HG03457 (cell line): ENCODE measurements around the gene C16orf96.

Experiments
- ATAC-seq: cut with Tn5 transposase; IDR thresholded peaks from one replicate; pipeline ENCODE4 v1.9.1; 2021; ENCODE audit warnings: moderate number of reproducible peaks; ENCODE audit not compliant: unreplicated experiment

C16orf96 gene

GRCh38 chr16:4599037-4599436, 42.9 kb downstream of the C16orf96 start:
- ATAC-seq = no peak

- ATAC-seq = no peak
These were observed 43.4 kb downstream of the C16orf96 start for GRCh38 chr16:4599545-4599944.

- no peak for ATAC-seq
These were observed 45.1 kb downstream of the C16orf96 start for GRCh38 chr16:4601036-4601863.

- no peak for ATAC-seq
These were observed 45.7 kb downstream of the C16orf96 start for GRCh38 chr16:4601864-4602186.

GRCh38 chr16:4602331-4602730, 46.2 kb downstream of the C16orf96 start:
- no peak for ATAC-seq

DNA sequence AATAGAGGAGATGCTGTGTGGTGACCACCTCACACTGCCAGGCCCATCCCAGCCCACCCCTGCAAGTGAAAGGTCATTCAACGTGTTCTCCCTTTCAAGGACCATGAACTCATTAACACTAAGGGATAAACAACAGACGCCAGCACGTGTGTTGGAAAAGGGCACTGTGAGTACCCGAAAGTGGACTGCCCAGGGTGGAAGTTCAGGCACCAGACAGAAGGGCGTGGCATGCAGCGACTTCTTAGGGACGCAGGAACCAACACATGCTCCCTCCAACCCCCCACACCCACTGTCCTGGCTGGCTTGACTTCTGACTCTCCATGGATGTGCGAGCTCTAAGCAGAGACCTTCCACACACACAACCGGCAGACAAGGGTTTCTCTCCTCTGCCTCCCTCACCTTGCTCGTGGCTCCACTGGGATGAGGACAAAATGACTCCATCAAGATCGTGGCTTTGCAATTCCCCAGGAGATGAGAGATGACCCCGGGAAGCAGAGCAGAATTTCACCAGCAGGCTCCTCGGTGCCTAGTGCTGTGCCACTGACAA, 47.6 kb downstream of the C16orf96 start:
- ATAC-seq = no peak

DNA sequence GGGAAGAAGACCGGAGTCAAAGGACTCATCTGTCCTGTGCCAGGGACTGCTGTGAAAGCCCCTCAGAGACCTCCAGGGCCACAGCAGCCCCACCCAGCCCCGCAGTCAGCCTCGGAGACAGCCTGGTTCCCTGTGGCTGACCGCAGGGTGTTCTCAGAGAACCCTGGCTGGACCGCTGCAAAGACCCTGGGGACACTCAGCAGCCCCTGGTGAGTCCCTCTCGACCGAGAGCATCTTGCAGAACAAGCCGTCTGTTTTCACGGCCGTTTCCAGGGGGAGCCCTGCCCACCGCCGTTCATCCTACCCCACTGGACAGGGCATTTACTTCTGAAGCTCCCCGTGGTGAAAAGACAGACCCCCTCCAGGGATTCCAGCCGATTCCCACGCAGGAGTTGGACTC, 48.3 kb downstream of the C16orf96 start:
- no peak for ATAC-seq

DNA sequence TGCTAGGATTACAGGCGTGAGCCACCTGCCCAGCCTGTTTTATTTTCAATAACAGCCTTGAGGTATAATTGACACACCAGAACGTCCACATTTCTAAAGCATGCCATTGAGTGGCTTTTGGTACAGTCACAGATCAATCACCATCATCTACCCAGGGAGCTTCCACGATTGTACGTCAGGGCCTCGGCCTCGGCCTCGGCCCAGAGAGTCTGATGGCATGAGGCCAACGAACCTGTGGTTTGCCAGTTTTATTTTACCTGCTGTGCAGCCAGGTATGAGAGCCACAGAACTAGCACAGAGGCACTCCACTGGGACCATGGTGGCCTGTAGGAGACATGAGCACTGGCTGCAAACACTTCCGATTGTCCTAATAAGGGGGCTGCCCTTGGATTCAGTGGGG, 50.2 kb downstream of the C16orf96 start:
- ATAC-seq = no peak

DNA sequence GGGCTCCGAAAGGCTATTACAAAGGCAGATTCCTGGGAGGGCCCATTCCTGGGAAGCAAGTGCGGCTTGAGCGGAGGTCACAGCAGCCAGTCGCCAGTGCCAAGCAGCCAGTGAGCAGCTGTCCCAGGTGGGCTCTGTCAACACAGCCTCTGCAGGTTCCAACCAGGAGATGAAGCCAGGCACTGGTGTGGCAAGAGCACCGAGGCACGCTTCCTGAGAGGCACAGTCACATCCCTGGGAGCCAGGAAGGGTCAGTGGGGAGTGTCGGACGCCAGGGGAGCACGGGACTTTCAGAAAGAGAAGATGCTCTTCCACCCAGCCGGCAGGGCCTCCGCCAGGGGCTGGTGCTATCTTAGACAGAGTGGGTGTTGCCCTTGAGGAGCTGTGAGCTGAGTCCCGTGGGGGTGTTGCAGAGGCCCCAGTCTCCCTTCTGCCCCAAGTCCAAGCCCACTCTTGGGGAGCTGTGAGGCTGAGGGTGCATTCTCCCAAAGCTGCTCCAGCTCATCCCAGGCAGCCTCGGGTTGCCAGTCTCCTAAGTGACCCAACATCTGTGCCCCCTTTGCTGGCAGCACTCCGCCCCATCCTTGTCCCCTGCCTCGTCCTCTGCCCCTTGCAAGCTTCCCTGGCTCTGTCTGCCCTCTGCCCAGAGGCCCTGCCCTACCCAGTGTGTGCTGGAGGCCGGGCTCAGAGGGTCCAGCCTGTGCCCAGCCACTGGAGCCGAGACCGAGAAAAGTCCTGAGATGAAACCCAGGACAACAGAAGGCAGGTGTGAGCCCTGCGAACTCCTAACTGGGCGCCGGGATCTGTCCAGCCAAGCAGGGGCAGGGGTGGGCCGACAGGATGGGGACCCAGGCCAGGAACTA, 51.9 kb downstream of the C16orf96 start:
- no peak for ATAC-seq

DNA sequence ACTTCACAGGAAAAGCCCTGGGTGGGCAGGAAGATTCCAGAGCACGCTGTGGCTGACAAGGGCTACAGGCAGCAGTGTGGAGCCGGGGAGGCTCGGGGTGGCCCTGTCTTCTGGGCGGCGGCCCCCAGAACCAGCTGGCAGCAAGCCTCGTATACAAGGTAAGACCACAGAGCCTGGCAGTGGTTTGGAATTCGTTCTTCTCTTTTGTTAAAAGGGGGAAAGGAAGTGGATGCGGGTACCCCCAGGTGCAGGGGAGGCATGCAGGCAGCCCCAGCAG, 52.5 kb downstream of the C16orf96 start:
- ATAC-seq = no peak

DNA sequence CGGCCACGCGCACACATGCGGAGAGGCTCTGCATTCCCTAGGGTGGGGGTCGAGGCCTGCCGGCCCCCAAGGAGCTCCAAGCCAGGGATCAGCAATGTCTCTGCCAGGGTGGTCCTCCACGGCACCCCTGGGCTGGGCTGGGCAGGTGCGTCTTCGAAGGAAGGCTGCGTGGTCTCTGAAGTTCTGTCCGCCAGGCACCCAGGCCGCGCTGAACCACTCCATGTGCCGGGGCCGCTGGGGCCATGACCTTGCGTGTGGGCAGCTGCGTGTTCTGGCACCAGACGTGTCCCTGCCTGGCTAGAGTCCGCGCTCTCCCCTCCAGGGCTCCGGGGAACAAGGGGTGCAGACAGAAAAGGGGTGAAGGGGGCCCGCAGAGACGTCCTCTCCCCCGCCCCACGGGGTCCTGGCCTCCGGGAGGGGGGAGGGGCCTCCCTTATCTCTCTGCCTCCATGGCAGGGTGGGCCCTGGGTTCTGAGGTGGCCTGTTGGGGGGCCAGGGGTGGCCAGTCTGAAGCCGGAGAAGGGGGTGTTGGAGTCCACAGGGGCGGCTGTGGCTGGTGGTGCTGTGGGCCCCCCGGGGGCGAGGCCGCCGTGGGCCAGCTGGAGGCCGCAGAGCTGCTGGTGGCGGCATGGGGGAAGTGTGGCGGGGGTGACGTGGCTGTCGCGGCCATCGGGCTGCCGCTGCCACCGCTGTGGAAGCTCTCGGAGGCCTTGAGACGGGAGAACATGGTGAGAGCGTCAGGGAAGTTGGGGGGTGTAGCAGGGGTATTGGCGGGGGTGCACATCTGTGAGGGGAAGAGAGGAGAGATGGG, 53.3 kb downstream of the C16orf96 start:
- ATAC-seq = no peak

GRCh38 chr16:4610011-4611005, 54.2 kb downstream of the C16orf96 start:
- ATAC-seq = no peak

DNA sequence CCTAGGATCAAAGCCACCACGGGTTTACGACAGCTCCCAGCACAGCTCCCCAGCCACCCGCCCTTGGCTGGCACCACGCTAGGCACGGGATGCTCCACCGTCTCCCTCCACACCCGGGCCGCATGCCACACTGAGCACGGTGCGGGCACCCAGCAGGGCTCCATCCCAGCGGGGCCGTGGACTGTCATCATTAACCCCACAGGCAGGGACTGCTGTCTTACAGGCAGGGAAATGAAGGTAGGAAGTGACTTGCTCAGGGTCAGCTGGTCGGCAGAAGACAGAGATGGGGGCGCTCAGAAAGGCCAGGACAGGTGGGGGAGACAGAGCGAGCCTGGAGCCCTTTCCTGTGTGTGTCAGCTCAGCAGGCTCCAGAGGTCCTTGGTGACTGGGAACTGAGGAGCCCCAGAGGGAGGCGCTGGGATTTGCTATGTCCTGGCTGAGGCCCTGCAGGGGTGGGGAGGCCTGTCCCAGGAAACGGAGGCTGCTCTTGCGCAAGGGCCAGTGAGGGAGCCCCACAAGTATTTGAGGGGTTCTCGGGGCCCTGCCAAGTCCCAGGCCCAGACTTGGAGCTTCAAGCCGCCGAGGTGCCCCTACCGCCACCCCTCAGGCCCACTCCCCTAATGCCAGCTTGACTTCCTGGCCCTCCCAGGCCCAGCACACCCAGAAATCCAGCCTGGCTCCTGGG, 55.3 kb downstream of the C16orf96 start:
- ATAC-seq = no peak

- no peak for ATAC-seq
These were observed 56.4 kb downstream of the C16orf96 start for GRCh38 chr16:4612474-4612931.

- no peak for ATAC-seq
These were observed 57.0 kb downstream of the C16orf96 start for GRCh38 chr16:4612977-4613635.

GRCh38 chr16:4613636-4614570, 57.8 kb downstream of the C16orf96 start:
- ATAC-seq = no peak

DNA sequence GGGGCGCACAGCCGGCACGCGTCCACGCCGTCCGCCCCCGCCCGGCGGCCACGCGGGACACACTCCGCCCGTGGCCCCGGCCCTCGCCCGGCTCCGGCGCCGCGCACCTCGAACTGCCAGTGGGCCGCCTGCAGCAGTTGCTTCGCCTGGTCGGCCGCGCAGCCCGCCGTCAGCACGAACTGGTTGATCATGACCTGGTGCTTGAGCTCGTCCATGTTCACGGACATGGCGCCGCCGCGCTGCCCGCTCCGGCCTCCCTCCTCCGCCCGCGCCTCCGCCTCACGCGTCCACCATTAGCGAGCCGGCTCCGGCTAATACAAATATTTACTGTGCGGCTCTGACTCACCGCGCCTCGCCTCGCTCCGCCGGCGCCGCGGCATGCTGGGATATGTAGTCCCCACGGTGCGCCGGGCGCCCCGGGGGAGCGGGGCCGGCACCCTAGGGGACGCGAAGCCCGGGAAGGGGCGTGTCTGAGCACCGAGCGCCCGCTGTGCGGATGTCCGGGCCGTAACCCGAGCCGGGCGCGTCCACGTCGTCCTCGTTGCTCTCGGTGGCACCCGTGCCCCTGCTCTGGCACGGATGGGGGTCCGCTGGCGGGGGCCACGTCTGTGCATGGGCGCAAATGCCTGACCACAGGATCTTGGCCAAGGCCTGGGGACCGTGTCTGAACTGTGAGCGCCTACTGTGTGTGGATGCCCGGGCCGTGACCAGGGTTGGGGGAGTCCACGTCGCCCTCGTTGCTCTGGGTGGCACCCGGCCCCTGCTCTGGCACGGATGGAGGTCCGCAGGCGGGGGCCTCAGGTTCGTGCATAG, 58.6 kb downstream of the C16orf96 start, which contains the start of gene UBALD1:
TSS of gene UBALD1 (minus strand) at position 318 of the 813 bp plus-strand sequence. CDS start at position 227, 91 bp downstream.
- ATAC-seq = peak; percentile 48
